Loucy (cell line): ENCODE results near the gene LSP1.

Source experiments
- H2AFZ ChIP-seq: fragments of 200-600 bp; sonication (generic); 2 replicates; pipeline ENCODE4 v1.6.0; 2016; ENCODE audit warnings: antibody characterized with exemption, mild to moderate bottlenecking, low read length, moderate library complexity
- H3F3A ChIP-seq: fragments of 200-600 bp; 2 replicates; pipeline ENCODE4 v1.6.0; 2016; ENCODE audit warnings: antibody characterized with exemption, low read depth, mild to moderate bottlenecking
- H3K27me3 ChIP-seq: fragments of 200-600 bp; sonication (generic); 2 replicates; pipeline ENCODE4 v1.6.1; 2014; ENCODE audit warnings: low read length, mild to moderate bottlenecking; ENCODE audit not compliant: insufficient read depth, poor library complexity, severe bottlenecking
- H3K36me3 ChIP-seq: fragments of 200-600 bp; sonication (generic); 2 replicates; pipeline ENCODE4 v1.6.1; 2016; ENCODE audit warnings: low read length; ENCODE audit not compliant: insufficient read depth
- H3K4me1 ChIP-seq: fragments of 200-600 bp; sonication (generic); 2 replicates; pipeline ENCODE4 v1.5.1; 2014; ENCODE audit warnings: low read length, mild to moderate bottlenecking; ENCODE audit not compliant: insufficient read depth, poor library complexity, severe bottlenecking
- H3K4me2 ChIP-seq: fragments of 200-600 bp; sonication (generic); 2 replicates; pipeline ENCODE4 v1.6.0; 2014; ENCODE audit warnings: antibody characterized with exemption, low read length, low read depth, mild to moderate bottlenecking; ENCODE audit not compliant: poor library complexity, severe bottlenecking
- H3K4me3 ChIP-seq: fragments of 200-600 bp; sonication (generic); 2 replicates; pipeline ENCODE4 v1.5.1; 2014; ENCODE audit warnings: low read length, mild to moderate bottlenecking, mixed read lengths; ENCODE audit not compliant: poor library complexity, severe bottlenecking
- H3K79me2 ChIP-seq: fragments of 200-600 bp; sonication (generic); 2 replicates; pipeline ENCODE4 v1.6.1; 2014; ENCODE audit warnings: low read length; ENCODE audit not compliant: insufficient read depth
- H3K9ac ChIP-seq: fragments of 200-600 bp; sonication (generic); 2 replicates; pipeline ENCODE4 v1.6.0; 2014; ENCODE audit warnings: mild to moderate bottlenecking, low read depth, low read length, moderate library complexity; ENCODE audit not compliant: poor library complexity, severe bottlenecking
- H3K9me2 ChIP-seq: fragments of 200-600 bp; sonication (generic); replicated peaks from 2 replicates; pipeline ENCODE4 v1.6.1; 2016; ENCODE audit warnings: low read depth, low read length, mixed read lengths
- H3K9me3 ChIP-seq: fragments of 200-600 bp; sonication (generic); 2 replicates; pipeline ENCODE4 v1.6.1; 2014; ENCODE audit warnings: mild to moderate bottlenecking, antibody characterized with exemption, low read length, low read depth; ENCODE audit not compliant: insufficient read depth
- H4K20me1 ChIP-seq: fragments of 200-600 bp; sonication (generic); 2 replicates; pipeline ENCODE4 v1.6.0; 2014; ENCODE audit warnings: antibody characterized with exemption, low read length, mild to moderate bottlenecking; ENCODE audit not compliant: insufficient read depth, poor library complexity, severe bottlenecking
- CTCF ChIP-seq: fragments of 200-600 bp; sonication (generic); conservative IDR thresholded peaks from 2 replicates; pipeline ENCODE4 v1.5.1; 2014; ENCODE audit warnings: mild to moderate bottlenecking, antibody characterized with exemption, low read length
- EZH2phosphoT487 ChIP-seq: fragments of 200-600 bp; IDR thresholded peaks from 2 replicates; pipeline ENCODE4 v1.6.1; 2018; ENCODE audit warnings: antibody characterized with exemption, mild to moderate bottlenecking, moderate library complexity, borderline replicate concordance

Gene LSP1

GRCh38 chr11:1925373-1926155 is 72.7 kb downstream of the LSP1 start:
- Histone ChIP-seq H3K79me2 (no peaks in the 10 kb centered on the region), H3F3A (no peaks in the 10 kb centered on the region), H3K9me2 (no peaks in the 10 kb centered on the region), H3K9ac (no peak overlapping the region), H4K20me1 (no peaks in the 10 kb centered on the region), H2AFZ (no peak overlapping the region), H3K36me3 (no peaks in the 10 kb centered on the region), H3K4me2 (no peak overlapping the region), H3K4me1 (peaks cover 5% of the 10 kb centered on the region), H3K27me3 (no peaks in the 10 kb centered on the region), H3K9me3 (no peaks in the 10 kb centered on the region), H3K4me3 (no peak overlapping the region)
- TF ChIP-seq CTCF (no peak), EZH2phosphoT487 (no peak)

GRCh38 chr11:1926156-1927025 is 73.5 kb downstream of the LSP1 start:
- Histone ChIP-seq H3K9ac (no peak overlapping the region), H4K20me1 (no peaks in the 10 kb centered on the region), H2AFZ (no peak overlapping the region)

More at GRCh38 chr11:1926156-1927025, 73.5 kb downstream of the LSP1 start:
- Histone ChIP-seq H3K4me3 (no peak overlapping the region), H3K9me3 (no peaks in the 10 kb centered on the region), H3K9me2 (no peaks in the 10 kb centered on the region), H3K79me2 (no peaks in the 10 kb centered on the region), H3F3A (no peaks in the 10 kb centered on the region), H3K4me1 (peaks cover 5% of the 10 kb centered on the region), H3K4me2 (no peak overlapping the region), H3K36me3 (no peaks in the 10 kb centered on the region), H3K27me3 (no peaks in the 10 kb centered on the region)
- TF ChIP-seq CTCF, result no peak
- no peak for TF ChIP-seq EZH2phosphoT487
